ENCODE results near the gene TUBB1. TPM values are rescaled to one million over a fixed set of nuclear protein-coding genes. Genes with fewer than 3 reads are reported as not detected.
A peak's percentile ranks its signal among the peaks of the same experiment; 100 is the strongest.

The TUBB1 gene
- total and polyA plus RNA-seq, 2 of the 13 experiments (the other 11 are each of a cell fraction or from before 2014, with no cell fraction given), result 0.11 to 57.6 TPM

DNA sequence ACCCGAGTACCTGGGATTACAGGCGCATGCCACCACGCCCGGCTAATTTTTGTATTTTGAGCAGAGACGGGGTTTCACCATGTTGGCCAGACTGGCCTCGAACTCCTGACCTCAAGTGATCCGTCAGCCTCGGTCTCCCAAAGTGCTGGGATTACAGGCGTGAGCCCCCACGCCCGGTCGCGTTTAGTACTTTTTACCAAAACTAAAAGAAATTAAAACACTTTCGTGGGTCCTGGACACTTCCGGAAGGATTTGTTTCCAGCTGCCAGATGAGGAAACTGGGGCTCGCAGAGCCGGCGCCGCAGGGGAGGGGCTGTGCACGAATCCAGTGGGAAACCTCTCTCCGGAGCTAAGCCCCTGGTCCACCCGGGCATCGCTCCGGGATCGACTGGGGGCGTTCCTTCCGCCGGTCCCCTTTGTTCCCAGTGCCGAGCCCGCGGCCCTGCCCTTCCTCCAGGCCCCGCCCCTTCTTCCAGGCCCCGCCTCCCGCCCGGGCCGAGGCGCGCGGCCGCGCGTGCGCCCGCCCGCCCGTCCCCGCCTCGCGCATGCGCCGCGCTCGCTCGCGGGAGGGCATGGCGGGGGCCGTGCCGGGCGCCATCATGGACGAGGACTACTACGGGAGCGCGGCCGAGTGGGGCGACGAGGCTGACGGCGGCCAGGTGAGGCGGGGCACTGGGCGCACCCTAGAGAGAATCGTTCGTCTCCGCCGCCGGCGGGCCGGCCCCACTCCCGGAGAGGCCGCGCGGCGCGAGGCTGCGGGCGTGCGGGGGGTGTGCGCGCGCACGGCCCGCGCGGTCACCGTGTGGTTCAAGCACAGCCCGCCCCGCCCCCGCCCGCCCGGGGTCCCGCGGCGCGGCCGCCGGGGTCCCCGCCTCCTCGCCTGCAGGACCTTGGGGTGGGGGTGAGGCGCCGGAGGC is 38.3 kb upstream of the TUBB1 start, which contains the start of gene NELFCD (continued):
- TF ChIP-seq, protein P1, sequence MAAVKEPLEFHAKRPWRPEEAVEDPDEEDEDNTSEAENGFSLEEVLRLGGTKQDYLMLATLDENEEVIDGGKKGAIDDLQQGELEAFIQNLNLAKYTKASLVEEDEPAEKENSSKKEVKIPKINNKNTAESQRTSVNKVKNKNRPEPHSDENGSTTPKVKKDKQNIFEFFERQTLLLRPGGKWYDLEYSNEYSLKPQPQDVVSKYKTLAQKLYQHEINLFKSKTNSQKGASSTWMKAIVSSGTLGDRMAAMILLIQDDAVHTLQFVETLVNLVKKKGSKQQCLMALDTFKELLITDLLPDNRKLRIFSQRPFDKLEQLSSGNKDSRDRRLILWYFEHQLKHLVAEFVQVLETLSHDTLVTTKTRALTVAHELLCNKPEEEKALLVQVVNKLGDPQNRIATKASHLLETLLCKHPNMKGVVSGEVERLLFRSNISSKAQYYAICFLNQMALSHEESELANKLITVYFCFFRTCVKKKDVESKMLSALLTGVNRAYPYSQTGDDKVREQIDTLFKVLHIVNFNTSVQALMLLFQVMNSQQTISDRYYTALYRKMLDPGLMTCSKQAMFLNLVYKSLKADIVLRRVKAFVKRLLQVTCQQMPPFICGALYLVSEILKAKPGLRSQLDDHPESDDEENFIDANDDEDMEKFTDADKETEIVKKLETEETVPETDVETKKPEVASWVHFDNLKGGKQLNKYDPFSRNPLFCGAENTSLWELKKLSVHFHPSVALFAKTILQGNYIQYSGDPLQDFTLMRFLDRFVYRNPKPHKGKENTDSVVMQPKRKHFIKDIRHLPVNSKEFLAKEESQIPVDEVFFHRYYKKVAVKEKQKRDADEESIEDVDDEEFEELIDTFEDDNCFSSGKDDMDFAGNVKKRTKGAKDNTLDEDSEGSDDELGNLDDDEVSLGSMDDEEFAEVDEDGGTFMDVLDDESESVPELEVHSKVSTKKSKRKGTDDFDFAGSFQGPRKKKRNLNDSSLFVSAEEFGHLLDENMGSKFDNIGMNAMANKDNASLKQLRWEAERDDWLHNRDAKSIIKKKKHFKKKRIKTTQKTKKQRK (IDR thresholded peaks at IDR 0.05; ENCODE audit: low read length), result no peak
- no peak; the same call in 1 of the 2 replicates for TF ChIP-seq FOXC1 (CRISPR knock-in tag; IDR thresholded peaks at IDR 0.05; ENCODE audit: borderline replicate concordance)
- TF ChIP-seq, protein P2, sequence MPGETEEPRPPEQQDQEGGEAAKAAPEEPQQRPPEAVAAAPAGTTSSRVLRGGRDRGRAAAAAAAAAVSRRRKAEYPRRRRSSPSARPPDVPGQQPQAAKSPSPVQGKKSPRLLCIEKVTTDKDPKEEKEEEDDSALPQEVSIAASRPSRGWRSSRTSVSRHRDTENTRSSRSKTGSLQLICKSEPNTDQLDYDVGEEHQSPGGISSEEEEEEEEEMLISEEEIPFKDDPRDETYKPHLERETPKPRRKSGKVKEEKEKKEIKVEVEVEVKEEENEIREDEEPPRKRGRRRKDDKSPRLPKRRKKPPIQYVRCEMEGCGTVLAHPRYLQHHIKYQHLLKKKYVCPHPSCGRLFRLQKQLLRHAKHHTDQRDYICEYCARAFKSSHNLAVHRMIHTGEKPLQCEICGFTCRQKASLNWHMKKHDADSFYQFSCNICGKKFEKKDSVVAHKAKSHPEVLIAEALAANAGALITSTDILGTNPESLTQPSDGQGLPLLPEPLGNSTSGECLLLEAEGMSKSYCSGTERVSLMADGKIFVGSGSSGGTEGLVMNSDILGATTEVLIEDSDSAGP (CRISPR knock-in tag; IDR thresholded peaks at IDR 0.05; ENCODE audit: borderline replicate concordance), result peak; percentile 44; the same call in 1 of the 2 replicates
- no peak for TF ChIP-seq ATM (IDR thresholded peaks at IDR 0.05; ENCODE audit: borderline replicate concordance)
- peak; percentile 67 for TF ChIP-seq ASH2L (IDR thresholded peaks at IDR 0.05; ENCODE audit: insufficient read length, low read depth, low read length)
- no peak for TF ChIP-seq RFX3 (CRISPR knock-in tag; IDR thresholded peaks at IDR 0.05)
- no peak; the same call in 1 of the 2 replicates for TF ChIP-seq ZNF83 (CRISPR knock-in tag; IDR thresholded peaks at IDR 0.05; ENCODE audit: borderline replicate concordance)
- no peak for TF ChIP-seq FOXJ3 (CRISPR knock-in tag; IDR thresholded peaks at IDR 0.05; ENCODE audit: borderline replicate concordance)
- TF ChIP-seq, protein P3, sequence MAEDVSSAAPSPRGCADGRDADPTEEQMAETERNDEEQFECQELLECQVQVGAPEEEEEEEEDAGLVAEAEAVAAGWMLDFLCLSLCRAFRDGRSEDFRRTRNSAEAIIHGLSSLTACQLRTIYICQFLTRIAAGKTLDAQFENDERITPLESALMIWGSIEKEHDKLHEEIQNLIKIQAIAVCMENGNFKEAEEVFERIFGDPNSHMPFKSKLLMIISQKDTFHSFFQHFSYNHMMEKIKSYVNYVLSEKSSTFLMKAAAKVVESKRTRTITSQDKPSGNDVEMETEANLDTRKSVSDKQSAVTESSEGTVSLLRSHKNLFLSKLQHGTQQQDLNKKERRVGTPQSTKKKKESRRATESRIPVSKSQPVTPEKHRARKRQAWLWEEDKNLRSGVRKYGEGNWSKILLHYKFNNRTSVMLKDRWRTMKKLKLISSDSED (CRISPR knock-in tag; IDR thresholded peaks at IDR 0.05), result no peak
- TF ChIP-seq NCOA2 (CRISPR knock-in tag; IDR thresholded peaks at IDR 0.05), result peak; percentile 41; the same call in 1 of the 2 replicates
- TF ChIP-seq, protein P4, sequence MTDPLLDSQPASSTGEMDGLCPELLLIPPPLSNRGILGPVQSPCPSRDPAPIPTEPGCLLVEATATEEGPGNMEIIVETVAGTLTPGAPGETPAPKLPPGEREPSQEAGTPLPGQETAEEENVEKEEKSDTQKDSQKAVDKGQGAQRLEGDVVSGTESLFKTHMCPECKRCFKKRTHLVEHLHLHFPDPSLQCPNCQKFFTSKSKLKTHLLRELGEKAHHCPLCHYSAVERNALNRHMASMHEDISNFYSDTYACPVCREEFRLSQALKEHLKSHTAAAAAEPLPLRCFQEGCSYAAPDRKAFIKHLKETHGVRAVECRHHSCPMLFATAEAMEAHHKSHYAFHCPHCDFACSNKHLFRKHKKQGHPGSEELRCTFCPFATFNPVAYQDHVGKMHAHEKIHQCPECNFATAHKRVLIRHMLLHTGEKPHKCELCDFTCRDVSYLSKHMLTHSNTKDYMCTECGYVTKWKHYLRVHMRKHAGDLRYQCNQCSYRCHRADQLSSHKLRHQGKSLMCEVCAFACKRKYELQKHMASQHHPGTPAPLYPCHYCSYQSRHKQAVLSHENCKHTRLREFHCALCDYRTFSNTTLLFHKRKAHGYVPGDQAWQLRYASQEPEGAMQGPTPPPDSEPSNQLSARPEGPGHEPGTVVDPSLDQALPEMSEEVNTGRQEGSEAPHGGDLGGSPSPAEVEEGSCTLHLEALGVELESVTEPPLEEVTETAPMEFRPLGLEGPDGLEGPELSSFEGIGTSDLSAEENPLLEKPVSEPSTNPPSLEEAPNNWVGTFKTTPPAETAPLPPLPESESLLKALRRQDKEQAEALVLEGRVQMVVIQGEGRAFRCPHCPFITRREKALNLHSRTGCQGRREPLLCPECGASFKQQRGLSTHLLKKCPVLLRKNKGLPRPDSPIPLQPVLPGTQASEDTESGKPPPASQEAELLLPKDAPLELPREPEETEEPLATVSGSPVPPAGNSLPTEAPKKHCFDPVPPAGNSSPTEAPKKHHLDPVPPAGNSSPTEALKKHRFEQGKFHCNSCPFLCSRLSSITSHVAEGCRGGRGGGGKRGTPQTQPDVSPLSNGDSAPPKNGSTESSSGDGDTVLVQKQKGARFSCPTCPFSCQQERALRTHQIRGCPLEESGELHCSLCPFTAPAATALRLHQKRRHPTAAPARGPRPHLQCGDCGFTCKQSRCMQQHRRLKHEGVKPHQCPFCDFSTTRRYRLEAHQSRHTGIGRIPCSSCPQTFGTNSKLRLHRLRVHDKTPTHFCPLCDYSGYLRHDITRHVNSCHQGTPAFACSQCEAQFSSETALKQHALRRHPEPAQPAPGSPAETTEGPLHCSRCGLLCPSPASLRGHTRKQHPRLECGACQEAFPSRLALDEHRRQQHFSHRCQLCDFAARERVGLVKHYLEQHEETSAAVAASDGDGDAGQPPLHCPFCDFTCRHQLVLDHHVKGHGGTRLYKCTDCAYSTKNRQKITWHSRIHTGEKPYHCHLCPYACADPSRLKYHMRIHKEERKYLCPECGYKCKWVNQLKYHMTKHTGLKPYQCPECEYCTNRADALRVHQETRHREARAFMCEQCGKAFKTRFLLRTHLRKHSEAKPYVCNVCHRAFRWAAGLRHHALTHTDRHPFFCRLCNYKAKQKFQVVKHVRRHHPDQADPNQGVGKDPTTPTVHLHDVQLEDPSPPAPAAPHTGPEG (CRISPR knock-in tag; IDR thresholded peaks at IDR 0.05), result no peak; the same call in 1 of the 2 replicates
- TF ChIP-seq, protein P5, sequence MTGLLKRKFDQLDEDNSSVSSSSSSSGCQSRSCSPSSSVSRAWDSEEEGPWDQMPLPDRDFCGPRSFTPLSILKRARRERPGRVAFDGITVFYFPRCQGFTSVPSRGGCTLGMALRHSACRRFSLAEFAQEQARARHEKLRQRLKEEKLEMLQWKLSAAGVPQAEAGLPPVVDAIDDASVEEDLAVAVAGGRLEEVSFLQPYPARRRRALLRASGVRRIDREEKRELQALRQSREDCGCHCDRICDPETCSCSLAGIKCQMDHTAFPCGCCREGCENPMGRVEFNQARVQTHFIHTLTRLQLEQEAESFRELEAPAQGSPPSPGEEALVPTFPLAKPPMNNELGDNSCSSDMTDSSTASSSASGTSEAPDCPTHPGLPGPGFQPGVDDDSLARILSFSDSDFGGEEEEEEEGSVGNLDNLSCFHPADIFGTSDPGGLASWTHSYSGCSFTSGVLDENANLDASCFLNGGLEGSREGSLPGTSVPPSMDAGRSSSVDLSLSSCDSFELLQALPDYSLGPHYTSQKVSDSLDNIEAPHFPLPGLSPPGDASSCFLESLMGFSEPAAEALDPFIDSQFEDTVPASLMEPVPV (CRISPR knock-in tag; IDR thresholded peaks at IDR 0.05), result peak; percentile 70; the same call in 1 of the 2 replicates
